Activated CD8-positive, alpha-beta T cell treated with anti-CD3 and anti-CD28 coated beads for 36 hours (primary cell): ENCODE measurements around the gene INS. TPM values are rescaled to one million over a fixed set of nuclear protein-coding genes. Genes with fewer than 3 reads are reported as not detected.

ENCODE experiments used
- ATAC-seq: fragments of 200-7000 bp; cut with Tn5 transposase; one replicate; pipeline ENCODE4 v1.10.0; 2021; ENCODE audit warnings: mild to moderate bottlenecking, moderate library complexity
- CTCF ChIA-PET: fragments of 350-600 bp; sonication (Branson Sonifier 250); formaldehyde crosslinking; loops from one replicate; lab custom pipeline; 2021; ENCODE audit warnings: antibody characterized with exemption; lab: Charles Lee
- POLR2A ChIA-PET: fragments of 350-600 bp; sonication (Branson Sonifier 250); formaldehyde crosslinking; loops from one replicate; lab custom pipeline; 2021; ENCODE audit warnings: antibody characterized with exemption; lab: Charles Lee
- DNase-seq: peaks from one replicate; pipeline ENCODE4 v3.0.0-alpha.2; 2020
- H3K27ac Mint-ChIP-seq: one replicate; pipeline ENCODE4 v1.8.0; 2021; ENCODE audit warnings: mild to moderate bottlenecking, mixed read lengths
- H3K27me3 Mint-ChIP-seq: one replicate; pipeline ENCODE4 v1.8.0; 2021; ENCODE audit warnings: mixed read lengths
- H3K36me3 Mint-ChIP-seq: one replicate; pipeline ENCODE4 v1.8.0; 2021; ENCODE audit warnings: low read depth, mixed read lengths
- H3K4me1 Mint-ChIP-seq: one replicate; pipeline ENCODE4 v1.8.0; 2021; ENCODE audit warnings: low read depth, mixed read lengths
- H3K4me3 Mint-ChIP-seq: one replicate; pipeline ENCODE4 v1.8.0; 2021; ENCODE audit warnings: mild to moderate bottlenecking, moderate library complexity, mixed read lengths
- H3K9me3 Mint-ChIP-seq: one replicate; pipeline ENCODE4 v1.8.0; 2021; ENCODE audit warnings: mixed read lengths
- CTCF ChIP-seq: fragments of 200-600 bp; IDR thresholded peaks from one replicate; pipeline ENCODE4 v1.8.0; 2022; ENCODE audit warnings: antibody characterized with exemption, mild to moderate bottlenecking
- intact Hi-C: fragments of 100-400 bp; cut with micrococcal nuclease; formaldehyde crosslinking; loops from one replicate; pipeline ENCODE4 v1.10.0; 2022
- total RNA-seq, 2 experiments: library from RNA; stranded (reverse); gene quantifications; one replicate each; pipeline ENCODE4 v1.2.3, GENCODE V29; 2021

INS gene
- total RNA-seq, 2 experiments from 2014 or later, result not detected

DNA sequence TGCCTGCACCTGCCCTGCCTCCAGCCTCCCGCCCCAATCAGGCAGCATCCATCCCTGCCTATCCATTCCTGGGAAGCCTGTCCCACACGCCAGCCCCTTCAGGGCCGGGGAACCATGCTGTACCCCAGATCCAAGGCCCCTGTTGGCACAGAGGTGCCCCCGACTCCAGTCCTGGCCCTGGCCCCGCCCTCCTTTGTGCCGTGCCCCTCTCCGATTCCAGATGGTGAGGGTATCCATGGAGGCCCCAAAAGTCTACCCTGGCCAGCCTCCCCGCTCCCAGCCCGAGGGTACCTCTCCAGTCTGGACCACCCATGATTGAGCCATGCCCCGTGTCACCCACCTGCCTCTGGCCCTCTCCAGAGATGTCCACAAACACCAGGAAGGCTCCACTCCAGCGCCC, 13.4 kb upstream of the INS start:
- intact Hi-C loops, result no loop called here
- DNase-seq, result no peak
- no peak for ATAC-seq
- H3K27me3 Mint-ChIP-seq, result no peaks in the 10 kb centered on the region
- ChIA-PET POLR2A (no interaction called here), CTCF (interaction anchor here (1.6 kb wide), 1 partner anchor 21 kb away, joined by 4 read pairs; no protein-coding TSS in a partner anchor)
- no peaks in the 10 kb centered on the region for H3K36me3 Mint-ChIP-seq
- H3K27ac Mint-ChIP-seq, result no peak overlapping the region
- H3K4me3 Mint-ChIP-seq, result no peak overlapping the region
- no peaks in the 10 kb centered on the region for H3K4me1 Mint-ChIP-seq
- TF ChIP-seq CTCF, result no peak
- H3K9me3 Mint-ChIP-seq, result no peaks in the 10 kb centered on the region

- no peaks in the 10 kb centered on the region for H3K4me1 Mint-ChIP-seq
- H3K4me3 Mint-ChIP-seq, result no peak overlapping the region
- POLR2A ChIA-PET, result no interaction called here
- no peaks in the 10 kb centered on the region for H3K36me3 Mint-ChIP-seq
- ATAC-seq (no peak), DNase-seq (no peak)
- no peaks in the 10 kb centered on the region for H3K27me3 Mint-ChIP-seq
- intact Hi-C loops, result no loop called here
- no peak overlapping the region for H3K27ac Mint-ChIP-seq
- no peak for TF ChIP-seq CTCF
- H3K9me3 Mint-ChIP-seq, result no peaks in the 10 kb centered on the region
- CTCF ChIA-PET, result interaction anchor here (1.6 kb wide), 1 partner anchor 21 kb away, joined by 4 read pairs; no protein-coding TSS in a partner anchor
Observed at GRCh38 chr11:2173761-2174160, 12.8 kb upstream of the INS start.

GRCh38 chr11:2173150-2173693, 12.2 kb upstream of the INS start:
- Mint-ChIP-seq H3K4me1 (no peaks in the 10 kb centered on the region), H3K27me3 (no peaks in the 10 kb centered on the region), H3K4me3 (no peak overlapping the region), H3K27ac (no peak overlapping the region), H3K9me3 (no peaks in the 10 kb centered on the region), H3K36me3 (no peaks in the 10 kb centered on the region)
- POLR2A ChIA-PET, result no interaction called here
- ATAC-seq (no peak), DNase-seq (peak; percentile 24)
- TF ChIP-seq CTCF, result peak; percentile 31
- CTCF ChIA-PET, result interaction anchor here (1.6 kb wide), 1 partner anchor 20 kb away, joined by 4 read pairs; no protein-coding TSS in a partner anchor
- intact Hi-C loops, result no loop called here

DNA sequence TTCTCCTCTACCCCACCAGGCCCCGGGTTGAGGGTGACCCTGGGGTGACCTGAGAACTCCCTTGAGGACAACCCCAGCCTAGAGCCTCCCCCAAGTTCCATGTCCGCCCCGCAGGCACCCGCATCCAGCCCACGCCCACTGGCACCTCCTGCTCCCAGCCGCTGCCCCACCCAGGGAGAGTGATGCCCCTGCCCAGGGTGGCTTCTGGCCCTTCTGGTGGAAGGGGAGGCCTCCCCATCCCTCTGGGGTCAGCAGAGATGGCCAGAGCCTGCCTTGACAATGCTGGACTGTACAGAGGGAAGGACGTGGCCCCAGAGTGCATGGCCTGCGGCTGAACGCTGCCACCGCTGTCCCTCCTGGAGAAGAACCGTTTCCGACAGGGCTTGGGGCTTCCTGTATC, 11.7 kb upstream of the INS start:
- no peak overlapping the region for H3K4me3 Mint-ChIP-seq
- CTCF ChIA-PET, result no interaction called here
- no peak overlapping the region for H3K27ac Mint-ChIP-seq
- H3K4me1 Mint-ChIP-seq, result no peaks in the 10 kb centered on the region
- H3K9me3 Mint-ChIP-seq, result no peaks in the 10 kb centered on the region
- H3K27me3 Mint-ChIP-seq, result peaks cover 2% of the 10 kb centered on the region
- intact Hi-C loops, result no loop called here
- no peak for TF ChIP-seq CTCF
- POLR2A ChIA-PET, result no interaction called here
- DNase-seq (no peak), ATAC-seq (no peak)
- no peaks in the 10 kb centered on the region for H3K36me3 Mint-ChIP-seq

DNA sequence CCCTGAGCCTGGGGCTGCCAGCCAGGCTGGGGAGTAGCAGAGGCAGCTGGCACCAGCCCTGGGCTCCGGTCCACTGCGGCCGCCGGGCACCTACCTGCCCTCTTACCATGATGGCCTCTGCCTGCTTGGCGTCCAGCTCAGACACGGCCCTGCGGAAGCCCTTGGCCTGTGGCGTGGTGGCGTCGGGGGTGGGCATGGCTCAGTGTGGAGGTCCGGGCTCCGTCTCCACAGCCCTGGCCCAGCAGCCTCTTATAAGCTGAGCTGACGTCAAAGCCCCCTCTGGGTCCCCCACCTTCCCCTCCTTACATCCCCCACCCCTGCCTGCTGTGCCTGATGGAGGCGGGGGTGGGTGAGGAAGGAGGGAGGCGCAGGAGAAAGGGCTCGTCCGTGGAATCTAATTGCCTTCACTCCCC, 10.6 kb upstream of the INS start, which contains the start of gene TH:
TH (minus strand) TSS at position 225 of the 413 bp plus-strand sequence; CDS start at position 196, 29 bp downstream.
- DNase-seq (no peak), ATAC-seq (no peak)
- no peaks in the 10 kb centered on the region for H3K36me3 Mint-ChIP-seq
- H3K4me1 Mint-ChIP-seq, result no peaks in the 10 kb centered on the region
- no peak within 1 kb of the TSS for H3K27ac Mint-ChIP-seq
- peaks cover 2% of the 10 kb centered on the region for H3K27me3 Mint-ChIP-seq
- no peaks in the 10 kb centered on the region for H3K9me3 Mint-ChIP-seq
- intact Hi-C loops, result no loop called here
- ChIA-PET CTCF (interaction anchor here (1.1 to 1.5 kb wide), 2 partner anchors 134 to 249 kb away, joined by 3 to 5 read pairs; no protein-coding TSS in a partner anchor), POLR2A (no interaction called here)
- TF ChIP-seq CTCF, result no peak
- no peak within 1 kb of the TSS for H3K4me3 Mint-ChIP-seq
